UCSD-AML1 (cell line): ENCODE results near the gene CHL1.

Source experiments
- DNase-seq: peaks from one replicate; lab custom pipeline; 2025; ENCODE audit not compliant: unreplicated experiment; lab: John Stamatoyannopoulos, UW

Gene CHL1

GRCh38 chr3:396293-396692 lies 199.7 kb downstream of the CHL1 start:
- DNase-seq: no peak

- DNase-seq: no peak
Measured at GRCh38 chr3:399647-400046, 203.1 kb downstream of the CHL1 start.

- no peak for DNase-seq
Measured at GRCh38 chr3:403826-404225, 207.3 kb downstream of the CHL1 start.

GRCh38 chr3:409011-409410 lies 212.4 kb downstream of the CHL1 start:
- DNase-seq: no peak

- DNase-seq: no peak
Measured at GRCh38 chr3:411226-411625, 214.7 kb downstream of the CHL1 start.

- DNase-seq: no peak
Measured at GRCh38 chr3:414063-414462, 217.5 kb downstream of the CHL1 start.

- DNase-seq: no peak
Measured at GRCh38 chr3:418239-418929, 221.8 kb downstream of the CHL1 start.

GRCh38 chr3:420584-420983 lies 224.0 kb downstream of the CHL1 start:
- no peak for DNase-seq

- no peak for DNase-seq
Measured at GRCh38 chr3:425079-425478, 228.5 kb downstream of the CHL1 start.

GRCh38 chr3:426072-426471 lies 229.5 kb downstream of the CHL1 start:
- no peak for DNase-seq

- no peak for DNase-seq
Measured at GRCh38 chr3:427128-427527, 230.6 kb downstream of the CHL1 start.

GRCh38 chr3:430186-430585 lies 233.6 kb downstream of the CHL1 start:
- no peak for DNase-seq

- DNase-seq: no peak
Measured at GRCh38 chr3:435161-435560, 238.6 kb downstream of the CHL1 start.

- DNase-seq: no peak
Measured at GRCh38 chr3:436053-436452, 239.5 kb downstream of the CHL1 start.

- DNase-seq: no peak
Measured at GRCh38 chr3:440826-441225, 244.3 kb downstream of the CHL1 start.

GRCh38 chr3:445960-446359 lies 249.4 kb downstream of the CHL1 start:
- DNase-seq: no peak

GRCh38 chr3:447671-448070 lies 251.1 kb downstream of the CHL1 start:
- DNase-seq: no peak

GRCh38 chr3:449711-450110 lies 253.1 kb downstream of the CHL1 start:
- no peak for DNase-seq

GRCh38 chr3:452221-452620 lies 255.7 kb downstream of the CHL1 start:
- no peak for DNase-seq

GRCh38 chr3:453106-453505 lies 256.5 kb downstream of the CHL1 start:
- DNase-seq: no peak

GRCh38 chr3:454986-455385 lies 258.4 kb downstream of the CHL1 start:
- DNase-seq: no peak

- DNase-seq: no peak
Measured at GRCh38 chr3:458124-458523, 261.6 kb downstream of the CHL1 start.

- DNase-seq: no peak
Measured at GRCh38 chr3:458653-459310, 262.2 kb downstream of the CHL1 start.
